ENCODE data around the gene WDTC1.

WDTC1 gene

GRCh38 chr1:27338751-27339150 lies 104.3 kb downstream of the WDTC1 start:
- DNase-seq: no peak

GRCh38 chr1:27339213-27339612 lies 104.8 kb downstream of the WDTC1 start:
- DNase-seq: no peak

- DNase-seq: peak; percentile 59
These were observed 107.3 kb downstream of the WDTC1 start, which contains the start of gene SYTL1 for GRCh38 chr1:27341525-27342252. SYTL1 (plus strand) TSS chr1:27342022; CDS start chr1:27345335, 3,313 bp downstream.

GRCh38 chr1:27342391-27342777 lies 108.0 kb downstream of the WDTC1 start:
- DNase-seq: peak; percentile 32

- peak; percentile 57 for DNase-seq
These were observed 108.6 kb downstream of the WDTC1 start for GRCh38 chr1:27342778-27343638.

- no peak for DNase-seq
These were observed 109.2 kb downstream of the WDTC1 start for GRCh38 chr1:27343639-27344025.

GRCh38 chr1:27345272-27345671 lies 110.8 kb downstream of the WDTC1 start:
- DNase-seq: no peak

GRCh38 chr1:27346357-27346756 lies 111.9 kb downstream of the WDTC1 start:
- DNase-seq: no peak

- no peak for DNase-seq
These were observed 112.7 kb downstream of the WDTC1 start for GRCh38 chr1:27346991-27347624.

GRCh38 chr1:27348861-27349783 lies 114.7 kb downstream of the WDTC1 start:
- DNase-seq: peak; percentile 30

GRCh38 chr1:27349784-27350662 lies 115.6 kb downstream of the WDTC1 start:
- no peak for DNase-seq

GRCh38 chr1:27350663-27351540 lies 116.5 kb downstream of the WDTC1 start:
- DNase-seq: no peak

- no peak for DNase-seq
These were observed 117.2 kb downstream of the WDTC1 start for GRCh38 chr1:27351541-27352107.

- DNase-seq: no peak
These were observed 118.7 kb downstream of the WDTC1 start for GRCh38 chr1:27353166-27353565.

- DNase-seq: no peak
These were observed 119.2 kb downstream of the WDTC1 start for GRCh38 chr1:27353629-27354028.

GRCh38 chr1:27355683-27356082 lies 121.3 kb downstream of the WDTC1 start:
- no peak for DNase-seq

- no peak for DNase-seq
These were observed 121.8 kb downstream of the WDTC1 start for GRCh38 chr1:27356277-27356618.

- peak; percentile 51 for DNase-seq
These were observed 122.3 kb downstream of the WDTC1 start for GRCh38 chr1:27356619-27357280.

- DNase-seq: peak; percentile 81
These were observed 123.0 kb downstream of the WDTC1 start for GRCh38 chr1:27357281-27358037.
